Neuronal stem cell (in vitro differentiated cells): ENCODE measurements around the gene IQUB.
A peak's percentile ranks its signal among the peaks of the same experiment; 100 is the strongest.

ENCODE experiments used
- DNase-seq: peaks from one replicate; pipeline ENCODE4 v3.0.0-alpha.2; 2013; ENCODE audit warnings: low spot score
- H2AFZ ChIP-seq: one replicate; pipeline ENCODE4 v1.6.1; 2013; ENCODE audit warnings: mild to moderate bottlenecking, low read length, inconsistent platforms
- H2AK5ac ChIP-seq: 2 replicates; pipeline ENCODE4 v1.6.1; 2013; ENCODE audit warnings: low read depth, mild to moderate bottlenecking, inconsistent platforms, low read length, moderate library complexity, mixed read lengths
- H2BK120ac ChIP-seq: 2 replicates; pipeline ENCODE4 v1.6.1; 2013; ENCODE audit warnings: low read depth, mild to moderate bottlenecking, inconsistent platforms, low read length, moderate library complexity, mixed read lengths
- H2BK12ac ChIP-seq: one replicate; pipeline ENCODE4 v1.6.1; 2013; ENCODE audit warnings: low read length, inconsistent platforms
- H2BK15ac ChIP-seq: 2 replicates; pipeline ENCODE4 v1.6.1; 2013; ENCODE audit warnings: mild to moderate bottlenecking, low read length, inconsistent platforms, mixed read lengths
- H2BK5ac ChIP-seq: one replicate; pipeline ENCODE4 v1.6.1; 2013; ENCODE audit warnings: inconsistent platforms, mild to moderate bottlenecking, low read length, moderate library complexity
- H3K14ac ChIP-seq: one replicate; pipeline ENCODE4 v1.6.1; 2013; ENCODE audit warnings: low read length, inconsistent platforms
- H3K18ac ChIP-seq: 2 replicates; pipeline ENCODE4 v1.6.1; 2013; ENCODE audit warnings: low read length, inconsistent platforms
- H3K23ac ChIP-seq: 2 replicates; pipeline ENCODE4 v1.6.1; 2013; ENCODE audit warnings: low read depth, mild to moderate bottlenecking, mixed read lengths, low read length, inconsistent platforms; ENCODE audit not compliant: poor library complexity
- H3K27ac ChIP-seq: replicated peaks from 3 replicates; pipeline ENCODE4 v1.5.1; 2013; ENCODE audit warnings: low read length, inconsistent platforms
- H3K27me3 ChIP-seq, 3 experiments: 2 replicates each; pipeline ENCODE4 v1.6.1; 2013; ENCODE audit warnings: low read length in 3 of 3, mild to moderate bottlenecking in 2 of 3, inconsistent platforms in 1 of 3, low read depth in 1 of 3, mixed read lengths in 1 of 3, moderate library complexity in 1 of 3; ENCODE audit not compliant: control insufficient read depth in 3 of 3, insufficient read depth in 3 of 3
- H3K36me3 ChIP-seq, 2 donors: replicated peaks in 1 of 2; 2 replicates each; pipeline ENCODE4 v1.6.1; 2013; ENCODE audit warnings: low read length in 2 of 2; ENCODE audit not compliant: control insufficient read depth in 2 of 2, insufficient read depth in 2 of 2
- H3K4ac ChIP-seq: 2 replicates; pipeline ENCODE4 v1.6.1; 2013; ENCODE audit warnings: inconsistent platforms, mild to moderate bottlenecking, low read length, moderate library complexity
- H3K4me1 ChIP-seq, 2 donors: 1 replicate in 1 of 2; 2 replicates in 1 of 2; pipeline ENCODE4 v1.6.1; 2013; ENCODE audit warnings: low read length in 2 of 2, low read depth in 1 of 2; ENCODE audit not compliant: control insufficient read depth in 2 of 2, insufficient read depth in 1 of 2
- H3K4me2 ChIP-seq: one replicate; pipeline ENCODE4 v1.6.1; 2013; ENCODE audit warnings: mild to moderate bottlenecking, low read length, inconsistent platforms; ENCODE audit not compliant: insufficient read depth, poor library complexity, severe bottlenecking
- H3K4me3 ChIP-seq, 2 donors: 2 replicates each; pipeline ENCODE4 v1.5.1; 2013; ENCODE audit warnings: low read length in 2 of 2, mild to moderate bottlenecking in 2 of 2, inconsistent platforms in 1 of 2, moderate library complexity in 1 of 2
- H3K79me1 ChIP-seq: one replicate; pipeline ENCODE4 v1.6.1; 2013; ENCODE audit warnings: low read depth, mild to moderate bottlenecking, inconsistent platforms, low read length, moderate library complexity
- H3K9ac ChIP-seq: one replicate; pipeline ENCODE4 v1.6.1; 2013; ENCODE audit warnings: mild to moderate bottlenecking, low read depth, low read length, inconsistent platforms; ENCODE audit not compliant: poor library complexity
- H3K9me3 ChIP-seq, 2 donors: replicated peaks in 1 of 2; 2 replicates each; pipeline versions ENCODE3 to v1.6.1; 2013; ENCODE audit warnings: low read length in 2 of 2, mild to moderate bottlenecking in 2 of 2, inconsistent platforms in 1 of 2, low read depth in 1 of 2, mixed read lengths in 1 of 2, moderate library complexity in 1 of 2; ENCODE audit not compliant: control insufficient read depth in 2 of 2, insufficient read depth in 1 of 2
- H4K8ac ChIP-seq: one replicate; pipeline ENCODE4 v1.6.1; 2013; ENCODE audit warnings: low read depth, mild to moderate bottlenecking, inconsistent platforms, low read length, moderate library complexity
- H4K91ac ChIP-seq: one replicate; pipeline ENCODE4 v1.6.1; 2013; ENCODE audit warnings: low read length, low read depth, mild to moderate bottlenecking, inconsistent platforms; ENCODE audit not compliant: poor library complexity
- WGBS, 2 donors: extraction: QIAGEN DNeasy Blood & Tissue Kit; methylation state at CpG; one replicate each; pipeline ENCODE4 v1.1.7; 2013; ENCODE audit warnings: missing lambda C conversion rate in 2 of 2, mixed read lengths in 1 of 2; ENCODE audit not compliant: insufficient read length in 2 of 2, insufficient replicate concordance in 1 of 2; ENCODE audit errors: extremely low coverage in 2 of 2; 5-methylcytosine and 5-hydroxymethylcytosine counted together

Gene IQUB

DNA sequence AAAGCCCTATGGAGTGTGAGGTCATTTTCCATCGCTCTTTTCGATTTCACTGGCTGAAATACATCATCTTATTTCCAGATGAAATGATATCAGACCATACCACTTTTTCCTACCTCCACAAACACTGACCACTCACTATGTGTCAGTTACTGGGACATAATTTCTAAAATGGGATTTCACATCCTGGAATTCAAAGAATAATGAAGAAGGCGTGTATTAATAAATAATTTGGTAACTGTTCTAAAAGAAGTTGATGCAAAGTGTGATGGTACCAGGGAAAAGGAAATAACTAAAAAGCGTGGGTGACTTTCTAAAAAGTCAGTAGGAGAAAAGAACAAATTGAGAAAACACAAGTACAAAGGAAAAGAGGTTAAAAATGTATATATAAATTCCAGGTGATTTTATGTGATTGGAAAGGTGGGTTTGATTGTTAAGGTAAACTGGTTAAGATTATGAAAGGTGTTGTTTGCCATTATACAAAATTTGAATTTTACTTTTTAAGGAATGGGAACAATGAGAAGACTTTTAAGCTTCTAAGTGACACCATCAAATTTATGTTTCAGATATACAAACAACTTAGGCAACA, 24.0 kb upstream of the IQUB start:
- peaks cover 2 to 30% of the 10 kb centered on the region in 2 donors for H3K36me3 ChIP-seq
- no peak overlapping the region for H2BK15ac ChIP-seq
- no peak overlapping the region for H3K14ac ChIP-seq
- H2AK5ac ChIP-seq: no peak overlapping the region
- no peak overlapping the region for H3K4ac ChIP-seq
- no peaks in the 10 kb centered on the region for H3K27me3 ChIP-seq
- no peak overlapping the region for H2BK120ac ChIP-seq
- H3K9me3 ChIP-seq: no peaks in the 10 kb centered on the region
- H3K27ac ChIP-seq: no peak overlapping the region
- H2BK5ac ChIP-seq: no peak overlapping the region
- DNase-seq: no peak
- peak overlapping the region; percentile 26 for H3K4me2 ChIP-seq
- peaks cover 2% of the 10 kb centered on the region for H3K79me1 ChIP-seq
- H3K4me1 ChIP-seq: peaks cover 0 to 3% of the 10 kb centered on the region in 2 donors
- H2AFZ ChIP-seq: peak overlapping the region; percentile 78
- no peak overlapping the region for H4K91ac ChIP-seq
- no peak overlapping the region for H2BK12ac ChIP-seq
- H3K4me3 ChIP-seq: peak overlapping the region; percentile 69 to 75
- no peak overlapping the region for H4K8ac ChIP-seq
- WGBS, 2 donors: 100% methylated on average over 1 of the region's 4 CpGs; no CpG with 5 or more reads in 1 of the 2 donors
- no peak overlapping the region for H3K23ac ChIP-seq
- H3K9ac ChIP-seq: no peak overlapping the region
- H3K18ac ChIP-seq: no peak overlapping the region

DNA sequence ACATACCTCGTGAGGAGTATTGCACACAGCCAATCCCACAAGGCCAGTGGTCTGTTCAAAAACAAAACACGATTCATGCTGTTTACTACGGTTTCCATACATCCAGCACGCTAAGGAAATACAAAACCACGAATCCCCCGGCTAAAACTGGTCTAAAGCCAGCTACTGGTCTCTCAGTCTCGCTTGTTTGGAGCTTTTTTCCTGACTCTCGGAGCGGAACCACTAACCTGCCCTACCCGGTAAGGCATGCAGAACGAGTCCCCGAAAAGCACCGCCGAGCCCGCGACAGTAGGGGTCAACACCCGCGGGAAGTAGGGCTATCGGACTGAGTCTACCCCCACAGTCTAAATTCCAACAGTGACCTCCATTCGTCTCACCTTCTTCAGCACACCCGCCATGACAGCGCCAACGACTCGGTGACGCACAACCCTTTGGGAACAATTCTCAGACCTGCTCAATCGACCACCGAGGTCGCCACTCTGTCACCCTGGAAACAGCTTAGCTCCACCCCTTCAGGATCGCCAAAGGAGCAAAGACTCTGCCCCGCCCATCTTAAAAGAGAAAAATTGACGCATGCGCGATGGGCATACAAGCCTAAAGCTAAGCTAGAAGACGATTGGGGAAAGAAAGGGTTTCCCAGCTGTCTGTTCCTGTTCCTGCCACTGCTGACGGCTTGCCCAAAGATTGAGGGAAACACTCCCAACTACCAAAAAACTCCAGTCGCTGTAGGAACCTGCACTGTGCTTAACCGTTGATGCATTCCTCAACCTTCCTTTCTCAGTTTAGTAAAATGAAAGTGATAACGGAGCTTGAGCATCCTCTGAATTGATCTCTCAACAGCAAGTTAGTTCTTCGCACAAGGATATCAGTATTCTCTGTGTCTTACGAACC, 23.2 kb upstream of the IQUB start, which contains the start of gene NDUFA5:
Gene NDUFA5, minus strand, starts transcription at position 421 of the 891 bp plus-strand sequence. Its CDS starts 23 bp downstream, at position 398.
- Histone ChIP-seq H3K4me1 (peaks cover 0 to 3% of the 10 kb centered on the region in 2 donors), H2BK15ac (no peak within 1 kb of the TSS), H3K4me2 (peak within 1 kb of the TSS; percentile 72), H3K14ac (no peak within 1 kb of the TSS), H4K91ac (no peak within 1 kb of the TSS), H4K8ac (no peak within 1 kb of the TSS), H3K9ac (peak within 1 kb of the TSS; percentile 87), H2BK12ac (no peak within 1 kb of the TSS), H2BK5ac (no peak within 1 kb of the TSS), H3K36me3 (peaks cover 2 to 38% of the 10 kb centered on the region in 2 donors), H3K23ac (no peak within 1 kb of the TSS), H3K79me1 (peaks cover 2% of the 10 kb centered on the region), H3K18ac (peak within 1 kb of the TSS; percentile 58), H3K4ac (no peak within 1 kb of the TSS), H2BK120ac (no peak within 1 kb of the TSS), H3K27ac (peak within 1 kb of the TSS; percentile 44), H2AK5ac (no peak within 1 kb of the TSS), H3K4me3 (peak within 1 kb of the TSS; percentile 69 to 97), H3K9me3 (no peaks in the 10 kb centered on the region), H3K27me3 (no peaks in the 10 kb centered on the region), H2AFZ (peak within 1 kb of the TSS; percentile 78)
- WGBS, 2 donors: no CpG with 5 or more reads among the region's 40 CpGs
- peak; percentile 98 for DNase-seq

DNA sequence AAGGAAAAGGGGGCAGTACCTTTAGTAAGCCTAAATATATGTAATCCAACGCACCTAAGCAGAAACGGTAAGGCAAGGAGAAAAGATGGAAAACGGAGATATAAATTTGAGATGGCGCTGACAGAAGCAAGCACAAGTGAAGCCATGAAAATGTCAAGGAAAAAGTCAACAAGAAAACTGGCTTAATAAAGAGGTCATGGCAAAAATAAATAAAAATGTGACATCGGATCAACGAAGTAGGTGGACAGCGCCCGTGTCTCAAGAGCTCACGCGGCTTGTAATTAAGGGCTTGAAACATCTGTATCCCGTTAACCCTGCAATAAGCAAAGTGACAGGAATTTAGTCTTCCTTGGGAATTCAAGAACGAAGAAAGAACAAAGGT, 22.6 kb upstream of the IQUB start:
- Histone ChIP-seq H2BK12ac (no peak overlapping the region), H4K8ac (no peak overlapping the region), H3K4me2 (peak overlapping the region; percentile 72), H3K27ac (no peak overlapping the region), H2AK5ac (no peak overlapping the region), H3K9me3 (no peaks in the 10 kb centered on the region), H3K4me3 (peak overlapping the region; percentile 69 to 97), H3K36me3 (peaks cover 3 to 42% of the 10 kb centered on the region in 2 donors), H3K4ac (no peak overlapping the region), H3K23ac (no peak overlapping the region), H2BK5ac (no peak overlapping the region), H2BK120ac (no peak overlapping the region), H3K79me1 (peaks cover 2% of the 10 kb centered on the region), H3K4me1 (peaks cover 0 to 3% of the 10 kb centered on the region in 2 donors), H3K14ac (no peak overlapping the region), H3K27me3 (no peaks in the 10 kb centered on the region), H2AFZ (peak overlapping the region; percentile 78), H3K9ac (no peak overlapping the region), H3K18ac (no peak overlapping the region), H4K91ac (no peak overlapping the region), H2BK15ac (no peak overlapping the region)
- no CpG with 5 or more reads among the region's 12 CpGs for WGBS, 2 donors
- DNase-seq: no peak

DNA sequence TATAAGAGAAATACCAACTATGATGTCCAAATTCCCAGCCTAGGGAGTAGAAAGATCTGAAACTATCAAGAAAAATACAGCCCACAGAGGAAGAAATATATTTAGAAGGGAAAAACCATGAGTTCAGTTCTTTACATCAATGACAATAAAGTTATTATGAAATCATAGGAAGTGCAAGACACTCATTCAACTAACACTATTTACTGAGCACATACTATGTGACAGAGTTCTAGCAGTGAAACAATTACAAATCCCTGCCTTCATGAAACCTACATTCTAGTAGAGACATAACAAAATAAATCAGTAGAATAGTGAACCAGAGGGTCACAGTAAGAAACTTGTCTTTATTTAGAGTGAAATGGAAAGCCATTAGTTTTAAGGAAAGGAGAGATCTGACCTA, 21.1 kb upstream of the IQUB start:
- no peak overlapping the region for H4K91ac ChIP-seq
- no peak overlapping the region for H3K27ac ChIP-seq
- H3K9me3 ChIP-seq: no peaks in the 10 kb centered on the region
- no peak overlapping the region for H3K4me2 ChIP-seq
- DNase-seq: no peak
- peaks cover 0 to 3% of the 10 kb centered on the region in 2 donors for H3K4me1 ChIP-seq
- no peak overlapping the region for H2BK12ac ChIP-seq
- peaks cover 2% of the 10 kb centered on the region for H3K79me1 ChIP-seq
- H2BK15ac ChIP-seq: no peak overlapping the region
- H3K36me3 ChIP-seq: peaks cover 3 to 54% of the 10 kb centered on the region in 2 donors
- H3K14ac ChIP-seq: no peak overlapping the region
- H2AFZ ChIP-seq: no peak overlapping the region
- no peak overlapping the region for H3K9ac ChIP-seq
- no peak overlapping the region for H4K8ac ChIP-seq
- no peak overlapping the region for H2AK5ac ChIP-seq
- H3K4me3 ChIP-seq: no peak overlapping the region
- H3K4ac ChIP-seq: no peak overlapping the region
- H2BK5ac ChIP-seq: no peak overlapping the region
- H2BK120ac ChIP-seq: no peak overlapping the region
- H3K18ac ChIP-seq: no peak overlapping the region
- H3K23ac ChIP-seq: no peak overlapping the region
- H3K27me3 ChIP-seq: no peaks in the 10 kb centered on the region
